HG03025 (cell line): ENCODE measurements around the gene DYRK3.
"Not testable (repeated sequence)": the region's sequence is repeated elsewhere in the genome, so short reads cannot be mapped to it uniquely, and the experiment has no call there.

Experiments used
- ATAC-seq: cut with Tn5 transposase; IDR thresholded peaks from one replicate; pipeline ENCODE4 v1.9.1; 2021; ENCODE audit warnings: mild to moderate bottlenecking, moderate library complexity; ENCODE audit not compliant: unreplicated experiment, low FRiP score

DYRK3 gene

DNA sequence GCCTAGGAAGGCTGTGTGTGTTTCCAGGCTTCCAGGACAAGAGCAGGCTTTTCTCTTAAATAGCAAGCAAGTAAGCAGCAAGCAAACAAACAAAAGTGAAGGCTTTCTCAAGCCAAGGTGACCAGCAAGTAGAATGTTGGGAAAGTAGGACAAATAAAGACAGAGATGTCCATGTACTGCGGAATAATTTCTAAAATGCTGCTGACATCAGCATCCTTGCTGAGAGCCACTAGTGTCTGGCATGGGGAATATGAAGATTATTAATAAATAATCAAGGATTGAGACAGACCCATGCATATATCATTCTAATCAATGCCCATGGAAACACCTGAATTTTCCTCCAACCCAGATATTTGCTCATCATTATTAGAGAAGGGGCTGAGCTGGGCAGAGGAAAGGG lies 6.4 kb upstream of the DYRK3 start:
- ATAC-seq: no peak

DNA sequence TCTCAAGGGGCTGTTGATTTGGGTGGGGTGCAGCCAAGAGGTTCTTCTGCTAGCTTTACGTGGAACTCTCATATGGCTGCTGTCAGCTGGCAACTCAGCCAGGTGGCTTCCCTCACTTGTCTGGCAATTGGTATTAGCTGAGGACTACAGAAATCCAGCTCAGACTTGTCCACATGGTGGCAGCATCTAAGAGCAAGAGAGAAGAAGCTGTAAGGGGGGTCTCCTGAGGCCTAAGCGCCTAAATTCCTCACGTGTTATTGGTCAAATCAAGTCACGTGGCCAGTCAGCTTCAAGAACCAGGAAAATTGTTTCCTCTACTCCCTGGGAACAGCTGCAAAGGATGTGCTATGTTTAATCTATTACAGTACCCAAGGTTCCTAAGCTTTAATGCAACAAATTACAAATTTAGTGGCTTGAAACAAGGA lies 4.2 kb upstream of the DYRK3 start:
- no peak for ATAC-seq

- no peak for ATAC-seq
Measured at GRCh38 chr1:206633708-206634121, 1.6 kb upstream of the DYRK3 start.

DNA sequence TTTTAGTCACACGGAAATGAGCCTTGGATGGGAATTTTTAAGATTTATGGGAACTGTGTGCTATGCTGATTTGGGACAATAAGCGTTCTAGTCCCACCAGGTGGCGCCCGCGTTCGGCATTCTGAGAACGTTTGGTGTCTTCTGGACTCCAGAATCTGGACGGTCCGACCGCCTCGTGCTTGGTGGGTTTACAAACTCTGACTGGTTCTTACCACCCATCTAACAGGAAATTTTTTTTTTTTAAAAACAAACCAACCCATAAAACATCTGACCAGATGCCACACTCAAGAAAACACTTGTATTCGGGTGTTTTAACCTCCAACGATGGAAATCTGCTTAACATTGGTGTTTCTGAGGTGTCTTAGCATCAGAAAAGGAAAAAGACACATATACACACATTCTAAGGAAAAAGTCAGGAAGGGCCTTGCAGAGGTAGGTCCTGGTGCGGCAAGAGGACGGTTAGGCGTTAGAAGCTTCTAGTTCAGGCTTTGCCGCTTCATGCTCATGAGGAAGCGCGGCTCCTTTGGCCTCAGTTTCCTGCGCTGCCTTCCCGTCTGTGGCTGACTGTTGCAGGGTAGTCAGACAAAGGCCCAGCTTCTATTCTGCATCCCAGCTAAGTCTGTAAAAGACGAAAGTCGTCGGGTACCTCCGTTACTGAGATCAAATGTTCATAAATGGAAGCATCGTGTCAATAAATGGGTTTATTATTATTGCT lies 814 bp upstream of the DYRK3 start:
- ATAC-seq: no peak

GRCh38 chr1:206635978-206636345 lies 626 bp downstream of the DYRK3 start:
- peak; percentile 3 for ATAC-seq

DNA sequence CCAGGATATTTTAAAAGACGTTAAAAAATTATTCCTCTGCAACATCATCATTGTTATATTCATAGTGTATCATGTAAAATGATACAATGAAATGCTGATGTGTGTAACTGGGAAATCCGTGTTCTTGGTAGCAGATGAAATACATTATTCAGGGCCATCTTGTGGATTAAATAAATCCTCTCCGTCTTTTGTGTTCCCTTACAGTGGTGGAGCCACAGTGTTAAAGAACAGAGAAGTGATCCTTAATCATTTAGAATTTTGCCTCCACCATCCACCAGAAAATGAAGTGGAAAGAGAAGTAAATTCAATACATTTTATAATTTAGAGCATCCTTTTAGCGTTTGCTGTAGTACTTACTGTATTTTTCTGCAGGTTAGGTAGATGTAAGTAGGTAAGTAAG lies 1.3 kb downstream of the DYRK3 start:
- ATAC-seq: no peak

DNA sequence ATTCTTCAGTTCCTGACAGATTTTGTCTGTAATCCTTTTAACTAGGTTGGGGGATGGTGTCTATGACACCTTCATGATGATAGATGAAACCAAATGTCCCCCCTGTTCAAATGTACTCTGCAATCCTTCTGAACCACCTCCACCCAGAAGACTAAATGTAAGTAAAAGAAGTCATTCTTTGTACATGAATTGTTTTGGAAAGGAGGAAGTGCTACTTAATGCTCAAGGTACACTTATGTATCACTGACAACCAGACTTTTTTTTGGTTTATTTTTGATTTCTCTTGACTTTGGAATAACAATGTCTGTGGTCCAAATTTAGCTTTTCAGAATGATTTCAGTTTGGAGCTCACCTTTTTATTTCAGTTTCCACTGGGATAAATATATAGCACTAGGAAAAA lies 2.3 kb downstream of the DYRK3 start:
- ATAC-seq: no peak

DNA sequence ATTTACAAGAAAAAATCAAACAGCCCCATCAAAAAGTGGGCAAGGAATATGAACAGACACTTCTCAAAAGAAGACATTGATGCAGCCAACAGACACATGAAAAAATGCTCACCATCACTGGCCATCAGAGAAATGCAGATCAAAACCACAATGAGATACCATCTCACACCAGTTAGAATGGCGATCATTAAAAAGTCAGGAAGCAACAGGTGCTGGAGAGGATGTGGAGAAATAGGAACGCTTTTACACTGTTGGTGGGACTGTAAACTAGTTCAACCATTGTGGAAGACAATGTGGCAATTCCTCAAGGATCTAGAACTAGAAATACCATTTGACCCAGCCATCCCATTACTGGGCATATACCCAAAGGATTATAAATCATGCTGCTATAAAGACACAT lies 6.7 kb downstream of the DYRK3 start:
- ATAC-seq: not testable (repeated sequence)

DNA sequence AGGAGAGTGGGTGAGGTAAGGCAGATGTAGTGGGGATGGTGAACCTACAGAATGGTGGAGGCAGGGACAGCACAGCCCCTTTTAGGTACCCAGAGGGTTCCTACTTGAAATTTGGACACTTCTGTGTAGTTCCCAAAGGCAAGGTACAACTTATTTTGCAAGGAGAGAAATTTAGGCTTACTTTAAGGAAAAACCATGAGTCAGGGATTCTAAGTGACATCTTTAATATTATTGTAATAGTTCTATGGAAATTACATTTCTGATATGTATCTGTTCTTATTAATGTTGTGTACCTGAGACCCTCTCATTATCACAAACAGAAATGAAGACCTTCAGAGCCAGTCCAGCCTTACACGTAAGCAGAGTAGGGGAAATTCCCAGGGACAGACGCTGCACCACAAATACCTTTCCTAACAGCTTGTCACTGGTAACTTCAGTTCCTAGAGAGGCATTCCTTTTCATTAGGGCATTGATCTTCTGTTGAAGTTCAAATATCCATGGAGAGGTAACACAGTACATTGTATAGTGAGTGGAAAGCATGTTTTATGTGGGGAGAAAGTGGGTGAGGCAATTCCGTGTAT lies 7.9 kb downstream of the DYRK3 start:
- no peak for ATAC-seq

DNA sequence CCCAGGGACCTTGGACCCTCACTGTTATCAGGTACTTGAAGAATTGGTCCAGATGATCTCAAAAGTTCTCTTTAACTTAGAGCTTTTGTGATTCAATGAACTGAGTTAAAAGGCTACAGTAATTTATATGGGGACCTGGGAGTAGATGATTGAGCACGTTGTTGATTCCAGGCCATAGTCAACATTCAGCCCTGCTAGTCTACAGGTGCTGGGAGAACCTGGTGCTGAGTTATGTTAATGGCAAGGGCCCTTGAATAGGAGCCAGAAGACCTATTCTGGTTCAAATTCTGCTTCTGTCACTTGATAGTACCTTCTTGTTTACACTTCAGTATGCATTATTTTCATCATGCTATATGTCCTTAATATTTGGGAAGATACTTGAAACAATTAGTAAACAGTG lies 11.2 kb downstream of the DYRK3 start:
- no peak for ATAC-seq

DNA sequence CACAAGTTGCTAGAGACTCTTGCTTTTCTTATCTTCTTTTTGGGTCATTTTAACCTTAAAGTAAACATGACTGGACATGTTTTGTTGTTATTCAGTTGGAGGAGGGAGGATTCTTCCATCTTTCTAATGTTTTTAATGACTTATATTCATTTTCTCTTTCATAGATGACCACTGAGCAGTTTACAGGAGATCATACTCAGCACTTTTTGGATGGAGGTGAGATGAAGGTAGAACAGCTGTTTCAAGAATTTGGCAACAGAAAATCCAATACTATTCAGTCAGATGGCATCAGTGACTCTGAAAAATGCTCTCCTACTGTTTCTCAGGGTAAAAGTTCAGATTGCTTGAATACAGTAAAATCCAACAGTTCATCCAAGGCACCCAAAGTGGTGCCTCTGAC lies 11.9 kb downstream of the DYRK3 start:
- no peak for ATAC-seq

- no peak for ATAC-seq
Measured at GRCh38 chr1:206649261-206649921, 14.1 kb downstream of the DYRK3 start.

- ATAC-seq: no peak
Measured at GRCh38 chr1:206651014-206651413, 15.7 kb downstream of the DYRK3 start.

GRCh38 chr1:206651958-206652890 lies 16.9 kb downstream of the DYRK3 start:
- no peak for ATAC-seq

DNA sequence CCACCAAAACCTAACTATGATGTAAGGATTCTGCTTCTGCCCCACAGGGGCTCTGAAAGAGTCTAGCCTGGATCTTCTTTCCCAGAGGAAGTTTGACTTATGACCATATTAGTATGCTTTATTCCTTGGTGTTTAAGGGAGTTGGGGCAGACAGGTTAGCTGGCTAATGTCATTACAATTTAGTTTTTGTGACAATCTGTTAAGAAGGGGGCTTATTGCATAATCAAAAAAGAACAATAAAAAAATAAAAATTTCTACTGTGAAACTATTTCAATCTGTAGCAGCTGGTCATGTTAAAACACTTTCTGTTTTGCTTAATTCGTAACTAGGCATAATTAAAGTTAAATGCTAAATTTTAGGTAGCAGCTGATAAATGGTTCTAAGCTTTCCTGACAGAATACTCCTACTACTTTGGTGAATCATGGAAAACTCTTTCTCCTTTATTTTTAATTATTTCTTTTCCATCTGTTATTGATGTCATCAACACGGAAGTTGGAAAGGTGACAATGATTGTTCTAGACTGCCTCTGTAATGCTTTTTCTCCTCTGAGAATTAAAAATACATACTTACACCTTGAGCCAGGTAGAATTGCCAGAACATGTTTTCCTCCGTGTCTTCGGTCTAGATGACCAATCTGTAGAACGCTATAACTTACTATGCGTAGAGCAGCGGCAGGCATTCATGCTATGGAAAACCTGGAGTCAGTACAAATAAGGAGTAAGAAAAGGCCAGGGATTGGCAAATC lies 18.6 kb downstream of the DYRK3 start:
- ATAC-seq: no peak

DNA sequence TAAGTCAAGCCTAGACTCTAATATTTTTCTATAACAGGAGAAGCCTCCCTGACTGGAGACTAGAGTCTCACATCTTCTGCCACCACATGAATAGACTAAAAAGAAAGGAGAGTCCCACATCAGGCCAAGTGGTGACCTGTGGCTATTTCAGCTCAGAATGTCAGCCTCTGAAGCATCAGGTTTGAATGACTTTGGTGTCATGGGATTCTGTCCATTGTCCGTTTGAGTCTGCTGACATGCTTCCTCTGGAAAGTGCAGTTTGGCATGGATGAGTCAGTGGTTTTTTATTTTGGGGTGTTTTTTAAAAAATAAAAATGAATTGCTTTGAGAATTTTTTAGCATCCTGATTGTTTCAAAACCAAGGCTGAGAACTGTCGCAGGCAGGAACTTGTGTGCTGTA lies 19.5 kb downstream of the DYRK3 start:
- no peak for ATAC-seq

GRCh38 chr1:206655471-206655882 lies 20.1 kb downstream of the DYRK3 start:
- ATAC-seq: no peak

- no peak for ATAC-seq
Measured at GRCh38 chr1:206656936-206657335, 21.6 kb downstream of the DYRK3 start.

DNA sequence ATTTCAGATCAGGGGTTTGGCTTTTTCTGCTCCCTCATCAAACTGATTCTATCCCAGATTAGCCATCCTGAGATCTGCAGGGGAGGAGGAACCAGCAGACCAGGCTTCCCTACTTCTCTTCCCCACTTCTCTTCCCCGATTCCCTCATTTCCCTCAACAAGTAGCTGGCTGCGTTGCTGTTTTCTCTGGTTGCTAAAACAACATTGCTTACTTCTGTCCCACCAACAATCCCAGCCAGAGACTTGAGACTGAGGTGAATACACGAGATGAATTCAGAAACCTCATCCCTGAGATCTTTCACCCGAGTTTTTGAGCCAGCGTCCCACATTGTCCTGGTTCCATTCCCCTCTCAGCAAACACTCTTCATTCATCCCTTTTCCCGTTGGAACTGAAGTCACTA lies 22.4 kb downstream of the DYRK3 start:
- no peak for ATAC-seq

- ATAC-seq: no peak
Measured at GRCh38 chr1:206658264-206658980, 23.1 kb downstream of the DYRK3 start.
